Measurements from ENCODE around the gene IDH2. TPM values are rescaled to one million over a fixed set of nuclear protein-coding genes. Genes with fewer than 3 reads are reported as not detected.

IDH2 gene
- total RNA-seq, 2 experiments from 2014 or later: 38.0 to 38.2 TPM

DNA sequence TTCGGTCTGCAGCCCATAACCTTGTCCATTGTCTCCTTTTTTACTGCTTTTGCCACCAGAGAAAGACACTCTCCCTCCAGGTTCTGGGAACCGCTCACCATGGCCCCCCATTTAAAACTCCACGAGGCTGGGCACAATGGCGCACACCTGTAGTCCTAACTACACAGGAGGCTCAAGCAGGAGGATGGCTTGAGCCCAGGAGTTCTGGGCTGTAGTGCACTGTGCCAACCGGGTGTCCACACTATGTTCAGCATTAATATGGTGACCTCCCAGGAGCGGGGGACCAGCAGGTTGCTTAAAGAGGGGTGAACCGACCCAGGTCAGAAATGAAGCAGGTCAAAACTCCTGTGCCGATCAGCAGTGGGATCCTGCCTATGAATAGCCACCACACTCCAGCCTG lies 28.0 kb upstream of the IDH2 start:
- ChIA-PET CTCF (no interaction called here), POLR2A (no interaction called here)

DNA sequence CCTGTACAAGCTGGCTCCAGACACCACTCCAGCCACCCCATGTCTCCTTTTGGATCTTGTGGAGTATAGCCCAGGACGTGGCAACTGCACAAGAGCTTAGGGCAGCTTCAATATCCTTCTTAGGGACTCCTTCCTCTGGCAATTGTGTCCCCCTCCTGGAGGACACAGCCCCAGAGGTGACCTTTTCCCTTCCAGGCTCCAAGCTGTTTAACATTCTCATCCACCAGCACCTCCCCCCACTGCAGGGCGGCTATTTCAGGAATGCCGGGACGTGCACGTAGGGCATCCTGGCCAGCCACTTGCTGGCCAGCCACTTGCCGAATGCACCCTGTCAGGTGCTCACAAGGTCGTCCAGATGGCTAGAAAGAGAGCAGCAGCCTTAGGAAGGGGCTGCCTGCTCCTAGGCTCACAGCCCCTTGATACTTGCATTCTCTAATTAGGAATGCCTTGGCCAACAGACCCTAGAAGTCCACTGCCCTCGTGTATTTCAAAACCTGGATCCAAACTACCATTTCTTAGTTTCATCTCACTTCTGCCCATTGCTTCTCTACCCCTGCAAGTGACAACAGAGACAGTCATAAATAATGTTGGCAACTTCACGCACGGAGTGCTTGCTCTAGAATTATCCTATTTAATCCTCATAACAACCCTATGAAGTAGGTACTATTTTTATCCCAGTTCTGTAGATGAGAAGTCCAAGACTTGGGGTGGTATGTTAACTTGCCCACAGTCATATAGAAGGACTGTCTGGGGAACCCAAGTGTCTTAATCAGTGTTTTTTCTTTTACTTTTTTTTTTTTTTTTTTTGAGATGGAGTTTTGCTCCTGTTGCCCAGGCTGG lies 24.5 kb upstream of the IDH2 start:
- Histone ChIP-seq H3K27ac (ENCODE audit: low read depth in 1 of 2, low read length in 2 of 2) (no peak overlapping the region), H3K36me3 (ENCODE audit: insufficient read depth, low read length) (no peaks in the 10 kb centered on the region), H3K4me1 (ENCODE audit: insufficient read depth, low read length) (no peaks in the 10 kb centered on the region), H3K4me3 (ENCODE audit: low read length) (no peak overlapping the region), H3K27me3 (ENCODE audit: control insufficient read depth in 1 of 2, insufficient read depth in 2 of 2, low read length in 2 of 2) (peaks cover 2 to 4% of the 10 kb centered on the region in 2 experiments), H3K9me3 (ENCODE audit: control insufficient read depth in 1 of 2, insufficient read depth in 1 of 2, low read length in 2 of 2) (no peaks in the 10 kb centered on the region)
- intact Hi-C loops (cut with DNase I, micrococcal nuclease): no loop called here
- CTCF ChIA-PET: no interaction called here
- TF ChIP-seq, protein P1, sequence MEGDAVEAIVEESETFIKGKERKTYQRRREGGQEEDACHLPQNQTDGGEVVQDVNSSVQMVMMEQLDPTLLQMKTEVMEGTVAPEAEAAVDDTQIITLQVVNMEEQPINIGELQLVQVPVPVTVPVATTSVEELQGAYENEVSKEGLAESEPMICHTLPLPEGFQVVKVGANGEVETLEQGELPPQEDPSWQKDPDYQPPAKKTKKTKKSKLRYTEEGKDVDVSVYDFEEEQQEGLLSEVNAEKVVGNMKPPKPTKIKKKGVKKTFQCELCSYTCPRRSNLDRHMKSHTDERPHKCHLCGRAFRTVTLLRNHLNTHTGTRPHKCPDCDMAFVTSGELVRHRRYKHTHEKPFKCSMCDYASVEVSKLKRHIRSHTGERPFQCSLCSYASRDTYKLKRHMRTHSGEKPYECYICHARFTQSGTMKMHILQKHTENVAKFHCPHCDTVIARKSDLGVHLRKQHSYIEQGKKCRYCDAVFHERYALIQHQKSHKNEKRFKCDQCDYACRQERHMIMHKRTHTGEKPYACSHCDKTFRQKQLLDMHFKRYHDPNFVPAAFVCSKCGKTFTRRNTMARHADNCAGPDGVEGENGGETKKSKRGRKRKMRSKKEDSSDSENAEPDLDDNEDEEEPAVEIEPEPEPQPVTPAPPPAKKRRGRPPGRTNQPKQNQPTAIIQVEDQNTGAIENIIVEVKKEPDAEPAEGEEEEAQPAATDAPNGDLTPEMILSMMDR (IDR thresholded peaks at IDR 0.05): no peak
- no peaks in the 10 kb centered on the region for H3K9me3 Mint-ChIP-seq
- no peak overlapping the region for H3K4me3 Mint-ChIP-seq
- DNase-seq (no peak), ATAC-seq (ENCODE audit: poor library complexity) (no peak)
- H3K4me1 Mint-ChIP-seq (ENCODE audit: low read depth): no peaks in the 10 kb centered on the region
- H3K27ac Mint-ChIP-seq: no peak overlapping the region
- POLR2A ChIA-PET: no interaction called here
- H3K27me3 Mint-ChIP-seq: peaks cover 5% of the 10 kb centered on the region
- H3K36me3 Mint-ChIP-seq (ENCODE audit: low read depth): no peaks in the 10 kb centered on the region

More for the DNA sequence above, 28.0 kb upstream of the IDH2 start:
- Mint-ChIP-seq H3K4me3 (no peak overlapping the region), H3K27me3 (peaks cover 5% of the 10 kb centered on the region), H3K27ac (no peak overlapping the region), H3K36me3 (ENCODE audit: low read depth) (no peaks in the 10 kb centered on the region), H3K4me1 (ENCODE audit: low read depth) (no peaks in the 10 kb centered on the region), H3K9me3 (no peaks in the 10 kb centered on the region)
- peaks cover 2 to 4% of the 10 kb centered on the region in 2 experiments for H3K27me3 ChIP-seq (ENCODE audit: control insufficient read depth in 1 of 2, insufficient read depth in 2 of 2, low read length in 2 of 2)
- intact Hi-C loops (cut with DNase I, micrococcal nuclease): no loop called here
- TF ChIP-seq, protein P1 (IDR thresholded peaks at IDR 0.05): no peak
- H3K9me3 ChIP-seq (ENCODE audit: control insufficient read depth in 1 of 2, insufficient read depth in 1 of 2, low read length in 2 of 2): no peaks in the 10 kb centered on the region
- H3K4me1 ChIP-seq (ENCODE audit: insufficient read depth, low read length): no peaks in the 10 kb centered on the region
- no peak overlapping the region for H3K27ac ChIP-seq (ENCODE audit: low read depth in 1 of 2, low read length in 2 of 2)
- no peak for ATAC-seq (ENCODE audit: poor library complexity)
- no peaks in the 10 kb centered on the region for H3K36me3 ChIP-seq (ENCODE audit: insufficient read depth, low read length)
- no peak for DNase-seq
- no peak overlapping the region for H3K4me3 ChIP-seq (ENCODE audit: low read length)

DNA sequence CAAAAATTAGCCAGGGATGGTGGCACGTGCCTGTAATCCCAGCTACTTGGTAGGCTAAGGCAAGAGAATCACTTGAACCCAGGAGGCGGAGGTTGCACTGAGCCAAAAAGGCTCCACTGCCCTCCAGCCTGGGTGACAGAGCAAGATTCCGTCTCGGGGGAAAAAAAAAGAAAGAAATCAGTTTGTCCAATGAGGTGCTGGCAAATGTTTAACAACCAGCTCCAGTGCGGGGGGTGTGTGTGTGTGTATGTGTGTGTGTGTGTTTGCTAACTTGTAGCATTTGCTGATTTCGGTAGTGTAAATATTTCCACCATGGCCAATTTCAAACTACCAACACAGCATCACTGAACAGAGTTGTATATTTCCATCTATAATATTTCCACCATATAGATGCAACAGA lies 23.8 kb upstream of the IDH2 start:
- Mint-ChIP-seq H3K27ac (no peak overlapping the region), H3K36me3 (ENCODE audit: low read depth) (no peaks in the 10 kb centered on the region), H3K4me1 (ENCODE audit: low read depth) (no peaks in the 10 kb centered on the region), H3K27me3 (peaks cover 5% of the 10 kb centered on the region), H3K4me3 (no peak overlapping the region), H3K9me3 (no peaks in the 10 kb centered on the region)
- ATAC-seq (ENCODE audit: poor library complexity) (no peak), DNase-seq (no peak)
- H3K9me3 ChIP-seq (ENCODE audit: control insufficient read depth in 1 of 2, insufficient read depth in 1 of 2, low read length in 2 of 2): no peaks in the 10 kb centered on the region
- H3K4me3 ChIP-seq (ENCODE audit: low read length): no peak overlapping the region
- peaks cover 2 to 4% of the 10 kb centered on the region in 2 experiments for H3K27me3 ChIP-seq (ENCODE audit: control insufficient read depth in 1 of 2, insufficient read depth in 2 of 2, low read length in 2 of 2)
- TF ChIP-seq, protein P1 (IDR thresholded peaks at IDR 0.05): no peak
- intact Hi-C loops (cut with DNase I, micrococcal nuclease): no loop called here
- POLR2A ChIA-PET: no interaction called here
- H3K27ac ChIP-seq (ENCODE audit: low read depth in 1 of 2, low read length in 2 of 2): no peak overlapping the region
- CTCF ChIA-PET: no interaction called here
- no peaks in the 10 kb centered on the region for H3K36me3 ChIP-seq (ENCODE audit: insufficient read depth, low read length)
- H3K4me1 ChIP-seq (ENCODE audit: insufficient read depth, low read length): no peaks in the 10 kb centered on the region
